ENCODE data around the gene ACAN.

DNA sequence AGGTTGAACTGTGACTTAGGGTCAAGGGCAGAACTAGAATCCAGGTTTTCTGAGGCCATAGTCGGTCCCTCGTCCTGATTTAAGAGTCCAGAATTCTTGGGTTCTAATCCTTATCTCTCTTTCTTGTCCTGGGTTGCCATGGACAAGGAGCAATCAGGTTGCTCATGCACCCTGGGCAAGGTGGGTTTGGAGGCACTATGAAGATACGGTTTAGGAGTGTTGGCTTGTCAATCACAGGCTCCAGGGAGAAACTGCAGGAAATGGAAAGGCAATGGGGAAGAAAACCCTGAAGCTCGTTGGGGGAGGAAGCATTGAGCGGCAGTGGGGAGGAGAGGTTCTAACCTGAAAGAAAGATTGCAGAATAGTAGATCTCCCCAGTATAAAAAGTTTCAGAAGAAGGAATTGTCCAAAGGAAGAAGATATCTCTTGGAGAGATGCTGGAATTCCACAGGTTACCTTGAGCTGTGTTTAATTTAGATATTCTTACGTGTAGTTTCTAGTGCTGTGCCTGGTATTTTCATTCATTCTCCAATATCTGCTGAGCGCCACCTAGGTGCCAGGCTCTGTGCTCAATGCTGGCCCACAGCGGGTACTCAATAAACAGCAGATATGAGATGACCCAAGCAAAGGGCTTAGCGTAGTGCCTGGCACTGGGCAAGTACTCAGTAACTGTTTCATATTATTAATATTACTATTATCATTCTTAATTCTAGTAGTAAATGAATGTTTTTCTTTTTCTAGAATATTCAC is 2.0 kb downstream of the ACAN start:
- TF ChIP-seq, protein P1, sequence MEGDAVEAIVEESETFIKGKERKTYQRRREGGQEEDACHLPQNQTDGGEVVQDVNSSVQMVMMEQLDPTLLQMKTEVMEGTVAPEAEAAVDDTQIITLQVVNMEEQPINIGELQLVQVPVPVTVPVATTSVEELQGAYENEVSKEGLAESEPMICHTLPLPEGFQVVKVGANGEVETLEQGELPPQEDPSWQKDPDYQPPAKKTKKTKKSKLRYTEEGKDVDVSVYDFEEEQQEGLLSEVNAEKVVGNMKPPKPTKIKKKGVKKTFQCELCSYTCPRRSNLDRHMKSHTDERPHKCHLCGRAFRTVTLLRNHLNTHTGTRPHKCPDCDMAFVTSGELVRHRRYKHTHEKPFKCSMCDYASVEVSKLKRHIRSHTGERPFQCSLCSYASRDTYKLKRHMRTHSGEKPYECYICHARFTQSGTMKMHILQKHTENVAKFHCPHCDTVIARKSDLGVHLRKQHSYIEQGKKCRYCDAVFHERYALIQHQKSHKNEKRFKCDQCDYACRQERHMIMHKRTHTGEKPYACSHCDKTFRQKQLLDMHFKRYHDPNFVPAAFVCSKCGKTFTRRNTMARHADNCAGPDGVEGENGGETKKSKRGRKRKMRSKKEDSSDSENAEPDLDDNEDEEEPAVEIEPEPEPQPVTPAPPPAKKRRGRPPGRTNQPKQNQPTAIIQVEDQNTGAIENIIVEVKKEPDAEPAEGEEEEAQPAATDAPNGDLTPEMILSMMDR (IDR thresholded peaks at IDR 0.05): no peak; the same call in 1 of the 2 replicates
- TF ChIP-seq SIN3A (IDR thresholded peaks at IDR 0.05; ENCODE audit: borderline replicate concordance, insufficient read depth, low read depth, low read length): no peak

Data from Panc1 (cell line).